T-helper 2 cell treated with Interferon-gamma antibody and Interleukin-4, amounts not matched to agents 5 μg/mL and 100 μg/mL, for 36 hours (primary cell): ENCODE results near the gene FTCDNL1.

Experiments used
- DNase-seq: peaks from one replicate; pipeline ENCODE4 v3.0.0; 2021; ENCODE audit warnings: low spot score
- H3K27ac Mint-ChIP-seq: one replicate; pipeline ENCODE4 v1.8.0; 2021; ENCODE audit warnings: mild to moderate bottlenecking, mixed read lengths
- H3K27me3 Mint-ChIP-seq: one replicate; pipeline ENCODE4 v1.8.0; 2021; ENCODE audit warnings: low read depth, mixed read lengths
- H3K36me3 Mint-ChIP-seq: one replicate; pipeline ENCODE4 v1.8.0; 2021; ENCODE audit warnings: low read depth, mixed read lengths
- H3K4me1 Mint-ChIP-seq: one replicate; pipeline ENCODE4 v1.8.0; 2021; ENCODE audit warnings: low read depth, mixed read lengths
- H3K4me3 Mint-ChIP-seq: one replicate; pipeline ENCODE4 v1.8.0; 2022; ENCODE audit warnings: mild to moderate bottlenecking, moderate library complexity, mixed read lengths
- H3K9me3 Mint-ChIP-seq: one replicate; pipeline ENCODE4 v1.8.0; 2021; ENCODE audit warnings: mixed read lengths

FTCDNL1 gene

DNA sequence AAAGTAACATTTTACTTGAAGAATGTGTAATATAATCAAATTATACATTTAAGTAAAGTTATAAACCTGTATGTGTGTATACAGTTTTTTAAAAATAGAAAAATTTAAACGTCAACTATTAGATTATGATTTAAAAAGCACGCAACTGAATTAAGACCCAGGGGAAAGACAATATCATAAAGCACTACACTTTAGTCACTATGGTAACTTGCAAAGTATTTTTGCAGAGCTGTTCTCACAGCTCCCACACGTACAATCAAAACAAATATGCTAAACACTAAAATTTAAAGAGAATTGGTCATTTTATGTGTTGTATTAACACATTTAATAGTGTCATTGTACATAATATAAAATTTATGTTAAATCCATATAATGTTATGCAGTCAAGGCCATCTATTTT lies 59.7 kb downstream of the FTCDNL1 start:
- H3K9me3 Mint-ChIP-seq, result no peaks in the 10 kb centered on the region
- H3K27ac Mint-ChIP-seq, result no peak overlapping the region
- H3K4me3 Mint-ChIP-seq, result no peak overlapping the region
- no peak for DNase-seq
- peaks cover 6% of the 10 kb centered on the region for H3K27me3 Mint-ChIP-seq
- no peaks in the 10 kb centered on the region for H3K4me1 Mint-ChIP-seq
- no peaks in the 10 kb centered on the region for H3K36me3 Mint-ChIP-seq

DNA sequence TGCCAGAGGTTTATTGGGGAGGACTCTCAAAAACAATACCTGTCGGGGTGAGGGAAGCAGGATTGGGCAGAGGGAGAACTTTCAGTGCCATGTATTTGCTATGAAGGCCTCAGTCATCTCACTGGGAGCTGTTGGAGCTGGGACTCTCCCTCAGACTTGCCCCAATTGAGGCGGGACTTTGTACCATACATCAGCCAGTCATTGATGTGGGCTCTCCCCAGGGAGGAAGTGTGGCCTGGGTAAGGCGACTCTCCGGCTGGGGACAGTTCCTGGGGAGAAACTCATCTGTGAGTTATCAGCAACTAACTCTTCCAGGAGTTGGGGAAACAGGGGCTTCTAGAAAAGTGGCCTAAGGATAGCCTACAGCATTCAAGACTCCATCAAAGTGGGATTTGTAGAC lies 66.5 kb downstream of the FTCDNL1 start:
- DNase-seq, result no peak
- Mint-ChIP-seq H3K27ac (no peak overlapping the region), H3K27me3 (peaks cover 3% of the 10 kb centered on the region), H3K36me3 (no peaks in the 10 kb centered on the region), H3K4me3 (no peak overlapping the region), H3K4me1 (no peaks in the 10 kb centered on the region), H3K9me3 (no peaks in the 10 kb centered on the region)

- H3K4me3 Mint-ChIP-seq, result no peak overlapping the region
- no peak for DNase-seq
- H3K36me3 Mint-ChIP-seq, result no peaks in the 10 kb centered on the region
- H3K9me3 Mint-ChIP-seq, result no peaks in the 10 kb centered on the region
- H3K27me3 Mint-ChIP-seq, result no peaks in the 10 kb centered on the region
- no peak overlapping the region for H3K27ac Mint-ChIP-seq
- H3K4me1 Mint-ChIP-seq, result no peaks in the 10 kb centered on the region
Observed at GRCh38 chr2:199779589-199779988, 71.4 kb downstream of the FTCDNL1 start.

DNA sequence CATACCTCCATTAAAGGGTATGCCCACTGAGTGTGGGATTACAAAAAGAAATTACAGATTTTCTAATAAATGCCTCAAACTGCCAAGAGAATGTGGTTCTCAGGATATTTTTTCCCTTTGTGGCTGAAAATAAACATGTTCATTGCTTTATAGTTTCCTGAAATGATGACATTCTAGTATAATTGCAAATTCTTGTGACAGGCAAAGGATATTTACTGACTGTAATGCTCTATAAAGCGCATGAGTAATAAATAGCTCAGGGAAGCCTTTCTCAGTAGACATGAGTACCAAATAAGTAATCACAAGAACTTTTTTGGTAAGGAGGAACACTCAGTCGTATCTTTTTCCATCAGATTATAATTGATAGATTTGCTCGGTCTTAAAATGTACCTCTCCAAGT lies 72.3 kb downstream of the FTCDNL1 start:
- Mint-ChIP-seq H3K9me3 (no peaks in the 10 kb centered on the region), H3K4me3 (no peak overlapping the region), H3K27ac (no peak overlapping the region), H3K36me3 (no peaks in the 10 kb centered on the region), H3K27me3 (no peaks in the 10 kb centered on the region), H3K4me1 (no peaks in the 10 kb centered on the region)
- DNase-seq, result no peak

DNA sequence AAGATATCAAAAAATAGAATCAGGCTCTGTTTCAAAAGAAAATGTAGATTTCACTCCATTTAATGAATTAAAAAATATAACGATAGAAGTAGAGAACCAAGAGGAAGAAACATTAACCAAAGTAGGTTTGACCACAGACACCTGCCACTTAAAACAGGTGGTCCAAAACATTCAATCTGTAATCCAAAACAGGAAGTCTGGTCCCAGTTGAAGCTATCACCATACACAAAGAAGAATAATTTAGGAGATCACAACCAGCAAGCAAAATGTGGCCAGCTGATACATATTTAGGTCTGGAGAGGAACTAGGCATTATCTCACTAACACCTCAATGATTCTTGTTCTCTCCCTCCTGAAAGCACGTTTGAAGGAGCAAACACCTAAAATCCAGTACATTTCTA lies 73.1 kb downstream of the FTCDNL1 start:
- no peak for DNase-seq
- no peak overlapping the region for H3K27ac Mint-ChIP-seq

GRCh38 chr2:199777315-199777714 lies 73.7 kb downstream of the FTCDNL1 start:
- Mint-ChIP-seq H3K4me3 (no peak overlapping the region), H3K27me3 (no peaks in the 10 kb centered on the region), H3K4me1 (peaks cover 5% of the 10 kb centered on the region), H3K27ac (no peak overlapping the region), H3K36me3 (no peaks in the 10 kb centered on the region), H3K9me3 (no peaks in the 10 kb centered on the region)
- no peak for DNase-seq

More for the DNA sequence above, 73.1 kb downstream of the FTCDNL1 start:
- Mint-ChIP-seq H3K27me3 (no peaks in the 10 kb centered on the region), H3K9me3 (no peaks in the 10 kb centered on the region), H3K36me3 (no peaks in the 10 kb centered on the region), H3K4me3 (no peak overlapping the region), H3K4me1 (no peaks in the 10 kb centered on the region)

DNA sequence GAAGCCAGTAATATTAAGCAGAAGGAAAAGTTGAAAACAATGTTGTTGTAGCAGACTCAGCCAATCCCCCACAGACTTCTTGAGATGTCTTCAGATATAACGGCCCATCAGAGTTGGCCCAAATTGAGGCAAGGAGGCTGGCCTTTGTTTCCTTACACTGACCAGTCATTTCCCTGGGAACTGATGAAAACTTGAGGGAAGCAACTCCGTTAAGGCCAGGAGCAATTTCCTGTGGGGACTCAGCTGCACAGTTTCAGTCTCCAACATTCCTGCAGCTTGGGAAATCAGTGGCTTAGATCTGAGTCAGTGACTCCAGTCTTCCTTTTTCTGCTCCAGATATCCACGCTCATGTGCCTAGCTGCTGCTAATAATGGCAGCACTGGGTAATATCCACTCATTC lies 75.7 kb downstream of the FTCDNL1 start:
- Mint-ChIP-seq H3K4me3 (no peak overlapping the region), H3K36me3 (no peaks in the 10 kb centered on the region), H3K27ac (no peak overlapping the region), H3K27me3 (no peaks in the 10 kb centered on the region), H3K9me3 (no peaks in the 10 kb centered on the region), H3K4me1 (peaks cover 9% of the 10 kb centered on the region)
- no peak for DNase-seq

- no peak overlapping the region for H3K4me3 Mint-ChIP-seq
- H3K27ac Mint-ChIP-seq, result no peak overlapping the region
- H3K27me3 Mint-ChIP-seq, result no peaks in the 10 kb centered on the region
- H3K4me1 Mint-ChIP-seq, result peaks cover 9% of the 10 kb centered on the region
- H3K36me3 Mint-ChIP-seq, result no peaks in the 10 kb centered on the region
- DNase-seq, result peak; percentile 10
- H3K9me3 Mint-ChIP-seq, result no peaks in the 10 kb centered on the region
Observed at GRCh38 chr2:199772035-199772976, 78.7 kb downstream of the FTCDNL1 start.

GRCh38 chr2:199770716-199771115 lies 80.3 kb downstream of the FTCDNL1 start:
- Mint-ChIP-seq H3K9me3 (no peaks in the 10 kb centered on the region), H3K27me3 (peaks cover 2% of the 10 kb centered on the region), H3K27ac (no peak overlapping the region), H3K36me3 (no peaks in the 10 kb centered on the region), H3K4me1 (peaks cover 9% of the 10 kb centered on the region), H3K4me3 (no peak overlapping the region)
- DNase-seq, result no peak

DNA sequence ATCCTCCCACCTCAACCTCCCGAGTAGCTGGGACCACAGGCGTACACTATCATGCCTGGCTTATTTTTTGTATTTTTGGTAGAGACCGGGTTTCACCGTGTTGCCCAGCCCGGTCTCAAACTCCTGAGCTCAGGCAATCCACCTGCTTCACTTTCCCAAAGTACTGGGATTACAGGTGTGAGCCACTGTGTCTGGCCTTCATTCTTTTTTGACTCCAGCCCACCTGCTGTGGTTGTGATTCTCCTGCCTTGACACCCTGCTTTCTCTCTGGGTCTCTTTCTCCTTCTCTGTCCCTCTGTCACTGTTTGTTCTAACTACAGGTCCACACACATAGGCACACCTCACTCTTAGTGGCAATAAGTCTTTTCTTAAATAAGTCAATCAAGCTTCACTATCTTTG lies 85.3 kb downstream of the FTCDNL1 start:
- no peak for DNase-seq
- Mint-ChIP-seq H3K36me3 (no peaks in the 10 kb centered on the region), H3K4me1 (no peaks in the 10 kb centered on the region), H3K9me3 (no peaks in the 10 kb centered on the region), H3K4me3 (no peak overlapping the region), H3K27ac (no peak overlapping the region), H3K27me3 (peaks cover 2% of the 10 kb centered on the region)

GRCh38 chr2:199764273-199764800 lies 86.7 kb downstream of the FTCDNL1 start:
- Mint-ChIP-seq H3K27ac (no peak overlapping the region), H3K4me3 (no peak overlapping the region), H3K4me1 (no peaks in the 10 kb centered on the region), H3K9me3 (no peaks in the 10 kb centered on the region), H3K27me3 (peaks cover 2% of the 10 kb centered on the region), H3K36me3 (no peaks in the 10 kb centered on the region)
- no peak for DNase-seq

- Mint-ChIP-seq H3K27me3 (peaks cover 2% of the 10 kb centered on the region), H3K4me3 (no peak overlapping the region), H3K36me3 (no peaks in the 10 kb centered on the region), H3K9me3 (no peaks in the 10 kb centered on the region), H3K4me1 (no peaks in the 10 kb centered on the region), H3K27ac (no peak overlapping the region)
- DNase-seq, result no peak
Observed at GRCh38 chr2:199762963-199763362, 88.0 kb downstream of the FTCDNL1 start.

GRCh38 chr2:199760574-199760973 lies 90.4 kb downstream of the FTCDNL1 start:
- H3K27ac Mint-ChIP-seq, result no peak overlapping the region
- H3K36me3 Mint-ChIP-seq, result no peaks in the 10 kb centered on the region
- H3K4me1 Mint-ChIP-seq, result no peaks in the 10 kb centered on the region
- no peak overlapping the region for H3K4me3 Mint-ChIP-seq
- no peaks in the 10 kb centered on the region for H3K9me3 Mint-ChIP-seq
- no peak for DNase-seq
- H3K27me3 Mint-ChIP-seq, result peaks cover 3% of the 10 kb centered on the region

DNA sequence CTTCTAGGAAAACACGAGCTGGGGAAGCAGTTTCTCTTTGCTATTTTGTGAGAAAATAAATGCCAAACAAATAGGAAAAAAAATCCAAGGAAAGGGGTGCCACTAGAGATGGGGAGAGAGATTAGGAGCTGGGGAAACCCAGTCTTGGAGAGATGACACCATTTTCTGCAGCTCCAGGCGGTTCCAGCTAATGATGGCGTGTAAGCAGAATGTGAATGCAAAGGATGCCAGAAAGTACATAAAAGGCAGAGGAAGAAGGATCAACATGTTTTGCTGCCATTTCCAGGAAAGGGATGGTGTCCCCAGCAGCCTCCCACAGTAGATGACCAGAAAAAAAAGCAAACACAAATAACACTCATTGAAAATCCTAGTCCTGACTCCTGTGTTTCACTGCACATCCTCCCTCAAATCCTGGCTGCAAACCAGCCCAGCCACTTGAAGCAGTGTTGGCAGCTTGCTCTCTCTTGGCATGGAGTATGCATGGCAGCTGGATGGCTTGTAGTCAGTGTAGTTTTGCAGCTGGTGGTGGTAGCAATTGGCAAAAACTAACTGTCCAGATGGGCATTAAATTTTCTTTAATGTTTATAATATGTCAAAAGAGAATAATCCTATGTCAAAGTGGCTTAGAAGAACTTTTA lies 93.6 kb downstream of the FTCDNL1 start:
- Mint-ChIP-seq H3K27ac (no peak overlapping the region), H3K36me3 (no peaks in the 10 kb centered on the region), H3K4me3 (no peak overlapping the region), H3K9me3 (no peaks in the 10 kb centered on the region), H3K27me3 (peaks cover 7% of the 10 kb centered on the region), H3K4me1 (no peaks in the 10 kb centered on the region)
- no peak for DNase-seq
